Stimulated activated effector memory CD8-positive, alpha-beta T cell treated with anti-CD3 and anti-CD28 coated beads, Interleukin-12 subunit alpha, Interleukin-12 subunit beta, amount 100 ng/mL, for 72 hours (primary cell): ENCODE results near the gene ERV3-1.
A peak's percentile ranks its signal among the peaks of the same experiment; 100 is the strongest.
"Not testable (repeated sequence)": the region's sequence is repeated elsewhere in the genome, so short reads cannot be mapped to it uniquely, and the experiment has no call there.

Source experiments
- ATAC-seq: fragments of 150-1000 bp; cut with Tn5 transposase; 2 replicates; pipeline ENCODE4 v1.10.0; 2021
- DNase-seq, 2 donors: peaks; one replicate each; pipeline ENCODE4 v3.0.0; 2021 to 2022; ENCODE audit warnings: low spot score in 2 of 2
- H3K27ac Mint-ChIP-seq: one replicate; pipeline ENCODE4 v1.8.0; 2022; ENCODE audit warnings: mild to moderate bottlenecking, mixed read lengths
- H3K36me3 Mint-ChIP-seq: one replicate; pipeline ENCODE4 v1.8.0; 2022; ENCODE audit warnings: mild to moderate bottlenecking, mixed read lengths
- H3K4me1 Mint-ChIP-seq: one replicate; pipeline ENCODE4 v1.8.0; 2022; ENCODE audit warnings: mixed read lengths
- H3K4me3 Mint-ChIP-seq: one replicate; pipeline ENCODE4 v1.8.0; 2022; ENCODE audit warnings: mild to moderate bottlenecking, mixed read lengths
- H3K9me3 Mint-ChIP-seq: one replicate; pipeline ENCODE4 v1.8.0; 2022; ENCODE audit warnings: mixed read lengths

Gene ERV3-1

GRCh38 chr7:65006094-65006992 is at the start of gene ERV3-1:
Gene ERV3-1 (minus strand): TSS chr7:65006687. CDS start chr7:64993026, 13,661 bp downstream.
- peak; percentile 100 for ATAC-seq
- Mint-ChIP-seq H3K27ac (peak within 1 kb of the TSS; percentile 96), H3K4me3 (peak within 1 kb of the TSS; percentile 92), H3K36me3 (peaks cover 44% of the 10 kb centered on the region), H3K9me3 (no peaks in the 10 kb centered on the region), H3K4me1 (peaks cover 39% of the 10 kb centered on the region)
- DNase-seq, result peak; percentile 68 to 91

- not testable (repeated sequence) for H3K4me1 Mint-ChIP-seq, H3K9me3 Mint-ChIP-seq, DNase-seq, H3K4me3 Mint-ChIP-seq, ATAC-seq, H3K27ac Mint-ChIP-seq
- peaks cover 21% of the 10 kb centered on the region for H3K36me3 Mint-ChIP-seq
Observed at GRCh38 chr7:65055786-65056185, 49.3 kb upstream of the ERV3-1 start.

- H3K4me1 Mint-ChIP-seq, H3K27ac Mint-ChIP-seq, H3K9me3 Mint-ChIP-seq, ATAC-seq, H3K4me3 Mint-ChIP-seq: not testable (repeated sequence)
- peaks cover 26% of the 10 kb centered on the region for H3K36me3 Mint-ChIP-seq
- peak in 1 of 2 donors; percentile 2 for DNase-seq
Observed at GRCh38 chr7:65054466-65054994, 48.0 kb upstream of the ERV3-1 start.

- H3K4me3 Mint-ChIP-seq, H3K4me1 Mint-ChIP-seq, H3K27ac Mint-ChIP-seq, H3K9me3 Mint-ChIP-seq, DNase-seq, ATAC-seq: not testable (repeated sequence)
- H3K36me3 Mint-ChIP-seq, result peaks cover 14% of the 10 kb centered on the region
Observed at GRCh38 chr7:65051654-65052053, 45.2 kb upstream of the ERV3-1 start.

- ATAC-seq, H3K4me3 Mint-ChIP-seq, H3K36me3 Mint-ChIP-seq, H3K9me3 Mint-ChIP-seq, DNase-seq, H3K4me1 Mint-ChIP-seq, H3K27ac Mint-ChIP-seq: not testable (repeated sequence)
Observed at GRCh38 chr7:65051139-65051538, 44.7 kb upstream of the ERV3-1 start.

- peak overlapping the region; percentile 33 for H3K27ac Mint-ChIP-seq
- H3K9me3 Mint-ChIP-seq, ATAC-seq, H3K4me3 Mint-ChIP-seq: not testable (repeated sequence)
- H3K36me3 Mint-ChIP-seq, result peaks cover 10% of the 10 kb centered on the region
- H3K4me1 Mint-ChIP-seq, result peaks cover 11% of the 10 kb centered on the region
- DNase-seq, result peak in 1 of 2 donors; percentile 13
Observed at GRCh38 chr7:65046329-65046728, 39.8 kb upstream of the ERV3-1 start.

- Mint-ChIP-seq H3K27ac (peak overlapping the region; percentile 33), H3K4me1 (peaks cover 11% of the 10 kb centered on the region), H3K36me3 (peaks cover 10% of the 10 kb centered on the region)
- H3K9me3 Mint-ChIP-seq, ATAC-seq, H3K4me3 Mint-ChIP-seq, DNase-seq: not testable (repeated sequence)
Observed at GRCh38 chr7:65045589-65045988, 39.1 kb upstream of the ERV3-1 start.

GRCh38 chr7:65038767-65039166 is 32.3 kb upstream of the ERV3-1 start:
- not testable (repeated sequence) for H3K9me3 Mint-ChIP-seq, H3K4me1 Mint-ChIP-seq, H3K36me3 Mint-ChIP-seq
- Mint-ChIP-seq H3K4me3 (peak overlapping the region; percentile 72), H3K27ac (peak overlapping the region; percentile 58)
- peak; percentile 33 for ATAC-seq
- peak; percentile 12 to 67 for DNase-seq

GRCh38 chr7:65037740-65038688 is 31.5 kb upstream of the ERV3-1 start:
- H3K27ac Mint-ChIP-seq, result peak overlapping the region; percentile 54
- H3K4me3 Mint-ChIP-seq, result peak overlapping the region; percentile 72

GRCh38 chr7:65036526-65036925 is 30.0 kb upstream of the ERV3-1 start:
- H3K4me3 Mint-ChIP-seq, result not testable (repeated sequence)

More at GRCh38 chr7:65037740-65038688, 31.5 kb upstream of the ERV3-1 start:
- DNase-seq (peak; percentile 75 to 87), ATAC-seq (peak; percentile 93)
- Mint-ChIP-seq H3K36me3 (no peaks in the 10 kb centered on the region), H3K4me1 (peaks cover 6% of the 10 kb centered on the region), H3K9me3 (no peaks in the 10 kb centered on the region)

GRCh38 chr7:65035469-65035868 is 29.0 kb upstream of the ERV3-1 start:
- H3K27ac Mint-ChIP-seq, DNase-seq, H3K36me3 Mint-ChIP-seq, H3K4me3 Mint-ChIP-seq, H3K9me3 Mint-ChIP-seq, ATAC-seq, H3K4me1 Mint-ChIP-seq: not testable (repeated sequence)

More at GRCh38 chr7:65036526-65036925, 30.0 kb upstream of the ERV3-1 start:
- not testable (repeated sequence) for H3K36me3 Mint-ChIP-seq, H3K9me3 Mint-ChIP-seq, ATAC-seq, DNase-seq, H3K27ac Mint-ChIP-seq, H3K4me1 Mint-ChIP-seq

GRCh38 chr7:65034120-65034782 is 27.8 kb upstream of the ERV3-1 start:
- ATAC-seq, H3K27ac Mint-ChIP-seq, H3K9me3 Mint-ChIP-seq, DNase-seq, H3K4me3 Mint-ChIP-seq, H3K4me1 Mint-ChIP-seq, H3K36me3 Mint-ChIP-seq: not testable (repeated sequence)

GRCh38 chr7:65033391-65033790 is 26.9 kb upstream of the ERV3-1 start:
- not testable (repeated sequence) for H3K9me3 Mint-ChIP-seq, H3K4me1 Mint-ChIP-seq, DNase-seq, ATAC-seq, H3K27ac Mint-ChIP-seq, H3K4me3 Mint-ChIP-seq, H3K36me3 Mint-ChIP-seq

GRCh38 chr7:65025023-65025422 is 18.5 kb upstream of the ERV3-1 start:
- H3K27ac Mint-ChIP-seq, DNase-seq, H3K4me1 Mint-ChIP-seq, H3K4me3 Mint-ChIP-seq, H3K9me3 Mint-ChIP-seq, ATAC-seq, H3K36me3 Mint-ChIP-seq: not testable (repeated sequence)
